Measurements from ENCODE around the gene GNL3.

DNA sequence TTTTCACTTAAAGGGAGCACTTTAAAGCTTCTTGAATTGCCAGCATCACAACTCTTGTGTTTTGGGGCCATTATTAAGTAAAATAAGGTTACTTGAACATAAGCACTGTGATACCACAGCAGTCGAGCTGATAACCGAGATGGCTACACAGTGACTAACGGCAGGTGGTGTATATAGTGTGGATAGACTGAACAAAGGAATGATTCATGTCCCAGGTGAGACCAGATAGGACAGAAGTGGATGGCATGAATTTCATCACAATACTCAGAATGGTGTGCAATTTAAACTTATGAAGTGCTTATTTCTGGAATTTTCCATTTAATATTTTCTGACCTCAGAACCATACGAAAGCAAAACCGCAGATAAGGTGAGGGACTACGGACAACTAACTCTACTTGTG lies 40.3 kb upstream of the GNL3 start:
- no peak for TF ChIP-seq SIN3A (IDR thresholded peaks at IDR 0.05; ENCODE audit: borderline replicate concordance, insufficient read depth, low read length)
- no peak for TF ChIP-seq REST (IDR thresholded peaks at IDR 0.05; ENCODE audit: insufficient read depth in 1 of 2, low read depth in 2 of 2, low read length in 2 of 2)
- no peak for TF ChIP-seq POLR2AphosphoS5 (IDR thresholded peaks at IDR 0.05; ENCODE audit: low read depth, low read length)

Data from PFSK-1 (cell line).